BE2C (cell line): Measurements from ENCODE around the gene KLF11.

Experiments used
- DNase-seq: peaks from one replicate; pipeline ENCODE4 v3.0.0-alpha.2; 2020
- H3K27me3 ChIP-seq: fragments of 250-450 bp; sonication (Bioruptor Pico); 2 replicates; pipeline ENCODE4 v1.5.1; 2020; ENCODE audit warnings: mild to moderate bottlenecking
- H3K36me3 ChIP-seq: fragments of 250-450 bp; sonication (Bioruptor Pico); 2 replicates; pipeline ENCODE4 v1.5.1; 2020; ENCODE audit warnings: mild to moderate bottlenecking
- H3K4me1 ChIP-seq: fragments of 250-450 bp; sonication (Bioruptor Pico); 2 replicates; pipeline ENCODE4 v1.5.1; 2020
- H3K4me3 ChIP-seq: 2 replicates; pipeline ENCODE4 v1.5.1; 2011; ENCODE audit warnings: low read depth, low read length
- H3K9me3 ChIP-seq: fragments of 250-450 bp; sonication (Bioruptor Pico); 2 replicates; pipeline ENCODE4 v1.5.1; 2020
- CTCF ChIP-seq: IDR thresholded peaks from 2 replicates; pipeline ENCODE4 v1.5.1; 2012; ENCODE audit warnings: mild to moderate bottlenecking, low read depth, low read length

KLF11 gene

DNA sequence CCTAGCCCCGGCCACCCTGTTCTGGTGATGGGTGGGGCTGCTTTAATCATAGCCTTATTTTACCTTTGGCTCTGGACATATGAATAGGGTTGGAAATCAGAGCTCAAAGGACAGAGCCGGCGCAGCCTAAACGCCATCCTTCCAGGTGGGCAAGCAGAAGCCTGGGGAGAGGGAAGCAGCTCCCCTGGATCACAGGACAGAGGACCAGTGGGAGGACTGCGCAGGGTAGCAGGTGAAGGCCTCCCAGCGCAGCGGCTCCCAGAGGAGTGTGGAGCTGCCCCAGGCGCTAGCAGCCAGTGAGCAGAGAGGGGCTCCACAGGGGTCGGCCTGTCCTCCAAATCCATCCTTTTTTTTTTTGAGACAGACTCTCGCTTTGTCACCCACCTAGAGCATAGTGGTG is 53.3 kb downstream of the KLF11 start:
- no peaks in the 10 kb centered on the region for H3K27me3 ChIP-seq
- no peak overlapping the region for H3K4me3 ChIP-seq
- H3K36me3 ChIP-seq, result no peaks in the 10 kb centered on the region
- peaks cover 7% of the 10 kb centered on the region; the same call in 1 of the 2 replicates for H3K4me1 ChIP-seq
- no peak for DNase-seq
- no peaks in the 10 kb centered on the region for H3K9me3 ChIP-seq
- TF ChIP-seq CTCF, result no peak

DNA sequence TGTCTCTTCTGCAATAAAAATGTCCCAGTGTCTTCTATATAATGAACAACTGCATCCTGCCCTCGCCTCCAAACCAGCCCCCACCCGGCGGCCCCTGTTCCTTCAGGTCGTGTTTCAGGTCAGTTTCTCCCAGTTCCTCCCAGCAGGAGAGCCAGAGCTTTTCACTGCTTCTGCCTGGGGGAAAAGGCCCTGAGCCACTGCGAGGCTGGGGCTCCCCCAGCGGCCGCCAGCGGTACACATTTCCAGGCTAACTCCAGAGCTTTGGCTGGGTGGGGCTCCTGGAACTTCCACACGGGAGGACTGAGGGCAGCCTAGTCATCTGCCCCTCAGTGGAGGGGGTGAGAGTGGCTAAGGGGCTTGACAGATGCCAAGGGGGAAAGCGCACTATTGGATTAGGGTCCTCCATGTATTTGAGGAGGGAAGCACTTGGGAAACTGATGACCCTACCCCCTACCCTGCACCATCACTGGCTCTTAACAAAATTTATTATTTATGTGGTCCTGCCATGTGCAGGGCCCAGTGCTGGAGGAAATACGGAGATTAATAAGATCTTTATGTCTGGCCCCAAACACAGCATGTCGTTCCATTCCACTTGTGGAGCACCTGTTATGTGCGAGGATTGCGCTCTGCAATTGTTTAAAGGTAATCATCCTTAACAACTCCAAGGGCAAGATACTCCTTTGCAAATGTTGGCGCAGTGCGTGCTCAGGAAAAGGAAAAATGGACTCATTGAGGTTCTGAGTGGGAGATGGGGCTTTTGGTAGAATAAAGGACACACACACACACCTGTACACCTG is 54.2 kb downstream of the KLF11 start:
- Histone ChIP-seq H3K36me3 (no peaks in the 10 kb centered on the region), H3K27me3 (no peaks in the 10 kb centered on the region)
- peak; percentile 91 for TF ChIP-seq CTCF

GRCh38 chr2:10101491-10101890 is 58.1 kb downstream of the KLF11 start:
- H3K4me1 ChIP-seq, result peaks cover 8% of the 10 kb centered on the region
- no peaks in the 10 kb centered on the region for H3K9me3 ChIP-seq
- no peak for TF ChIP-seq CTCF
- H3K36me3 ChIP-seq, result no peaks in the 10 kb centered on the region
- no peaks in the 10 kb centered on the region for H3K27me3 ChIP-seq
- no peak overlapping the region for H3K4me3 ChIP-seq
- DNase-seq, result no peak

More for the DNA sequence above, 54.2 kb downstream of the KLF11 start:
- Histone ChIP-seq H3K4me1 (peaks cover 7% of the 10 kb centered on the region; the same call in 1 of the 2 replicates), H3K4me3 (no peak overlapping the region), H3K9me3 (no peaks in the 10 kb centered on the region)
- DNase-seq, result peak; percentile 79

DNA sequence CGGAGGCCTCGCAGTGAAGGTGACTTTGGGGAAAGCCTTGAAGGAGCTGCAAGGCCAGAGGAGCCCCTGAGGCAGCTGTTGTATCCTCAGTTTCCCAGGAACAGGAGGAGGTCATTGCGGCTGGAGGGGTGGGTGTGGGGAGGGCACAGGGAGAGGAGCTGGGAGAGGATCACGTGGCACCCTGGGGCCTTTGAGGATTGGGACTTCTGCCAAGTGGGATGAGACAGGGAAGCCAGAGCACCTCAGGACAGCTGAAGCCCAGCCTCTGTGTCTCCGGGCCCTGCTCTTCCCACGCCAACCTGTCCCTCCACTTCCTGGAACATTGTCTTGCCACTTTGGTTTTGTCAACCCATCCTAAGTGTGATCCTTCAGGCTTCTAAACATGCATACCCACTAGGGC is 59.8 kb downstream of the KLF11 start:
- Histone ChIP-seq H3K4me1 (peaks cover 8% of the 10 kb centered on the region), H3K36me3 (no peaks in the 10 kb centered on the region), H3K27me3 (no peaks in the 10 kb centered on the region), H3K4me3 (no peak overlapping the region), H3K9me3 (no peaks in the 10 kb centered on the region)
- peak; percentile 83 for DNase-seq
- no peak for TF ChIP-seq CTCF
